Brain microvascular endothelial cell (primary cell): ENCODE data around the gene TP53I3.

Experiments used
- DNase-seq: peaks from one replicate; pipeline ENCODE4 v3.0.0-alpha.2; 2020
- H3K27ac ChIP-seq: fragments of 250-450 bp; sonication (Bioruptor Pico); 2 replicates; pipeline ENCODE4 v1.5.1; 2020; ENCODE audit warnings: mild to moderate bottlenecking, moderate library complexity
- H3K27me3 ChIP-seq: fragments of 250-450 bp; sonication (Bioruptor Pico); replicated peaks from 2 replicates; pipeline ENCODE4 v1.5.1; 2020; ENCODE audit warnings: mild to moderate bottlenecking
- H3K36me3 ChIP-seq: fragments of 250-450 bp; sonication (Bioruptor Pico); replicated peaks from 2 replicates; pipeline ENCODE4 v1.5.1; 2020; ENCODE audit warnings: mild to moderate bottlenecking
- H3K4me3 ChIP-seq: 2 replicates; pipeline ENCODE4 v1.5.1; 2011; ENCODE audit warnings: low read depth, mild to moderate bottlenecking, control low read depth, low read length, moderate library complexity
- CTCF ChIP-seq: IDR thresholded peaks from 2 replicates; pipeline ENCODE4 v1.5.1; 2011; ENCODE audit warnings: low read depth, mild to moderate bottlenecking, moderate library complexity, low read length, control low read depth, inconsistent platforms; ENCODE audit errors: missing control alignments
- in situ Hi-C: cut with HindIII; loops from 2 replicates; pipeline ENCODE4 v1.10.0; 2017; ENCODE audit warnings: low sequenced_read_pairs, low pct_ligation_motif_present

TP53I3 gene

GRCh38 chr2:24075259-24075658, 9.4 kb downstream of the TP53I3 start:
- peak overlapping the region; percentile 94 for H3K4me3 ChIP-seq
- no peak for TF ChIP-seq CTCF
- in situ Hi-C loops: no loop called here
- peaks cover 8% of the 10 kb centered on the region for H3K36me3 ChIP-seq
- no peak overlapping the region for H3K27ac ChIP-seq
- no peak for DNase-seq
- no peaks in the 10 kb centered on the region for H3K27me3 ChIP-seq

GRCh38 chr2:24073816-24074215, 10.8 kb downstream of the TP53I3 start:
- Histone ChIP-seq H3K27me3 (no peaks in the 10 kb centered on the region), H3K36me3 (peaks cover 14% of the 10 kb centered on the region), H3K4me3 (no peak overlapping the region), H3K27ac (no peak overlapping the region)
- DNase-seq: no peak
- no peak for TF ChIP-seq CTCF
- in situ Hi-C loops: loop anchor here (25.0 kb wide), 1 partner anchor 237 kb away; no protein-coding TSS in a partner anchor

- Histone ChIP-seq H3K27ac (no peak overlapping the region), H3K36me3 (peaks cover 23% of the 10 kb centered on the region), H3K27me3 (no peaks in the 10 kb centered on the region), H3K4me3 (no peak overlapping the region)
- DNase-seq: no peak
- in situ Hi-C loops: loop anchor here (25.0 kb wide), 1 partner anchor 235 kb away; no protein-coding TSS in a partner anchor
- no peak for TF ChIP-seq CTCF
Measured at GRCh38 chr2:24072259-24072658, 12.4 kb downstream of the TP53I3 start.

DNA sequence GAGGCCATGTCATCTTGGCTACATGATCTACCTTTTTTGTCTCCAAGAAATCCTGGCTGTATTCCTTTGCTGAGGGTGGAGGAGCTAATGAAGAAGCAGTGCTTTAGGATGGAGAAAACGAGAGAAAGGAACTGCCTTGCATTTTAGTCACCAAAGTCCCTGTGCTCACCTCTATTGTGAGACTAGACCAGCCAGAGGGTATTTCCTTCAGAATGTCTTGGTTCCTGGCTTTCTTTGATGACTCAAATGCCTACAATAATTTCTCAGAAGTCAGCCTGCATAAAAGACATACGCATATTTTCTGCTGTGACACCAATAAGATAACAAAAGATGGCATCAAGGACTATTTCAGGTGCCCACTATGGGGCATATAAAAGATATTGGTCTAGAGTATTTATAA, 19.3 kb downstream of the TP53I3 start:
- DNase-seq: no peak
- in situ Hi-C loops: loop anchor here (25.0 kb wide), 1 partner anchor 228 kb away; no protein-coding TSS in a partner anchor
- Histone ChIP-seq H3K36me3 (peaks cover 30% of the 10 kb centered on the region), H3K27ac (no peak overlapping the region), H3K4me3 (no peak overlapping the region), H3K27me3 (no peaks in the 10 kb centered on the region)
- no peak for TF ChIP-seq CTCF

- H3K27ac ChIP-seq: no peak overlapping the region
- no peak for TF ChIP-seq CTCF
- H3K4me3 ChIP-seq: no peak overlapping the region
- no peaks in the 10 kb centered on the region for H3K36me3 ChIP-seq
- H3K27me3 ChIP-seq: no peaks in the 10 kb centered on the region
- in situ Hi-C loops: loop anchor here (25.0 kb wide), 1 partner anchor 221 kb away; no protein-coding TSS in a partner anchor
- no peak for DNase-seq
Measured at GRCh38 chr2:24058564-24059271, 25.9 kb downstream of the TP53I3 start.
